Non-pigmented ciliary epithelial cell (primary cell): Measurements from ENCODE around the gene STC2.

Source experiments
- DNase-seq: peaks from one replicate; pipeline ENCODE4 v3.0.0-alpha.2; 2010; ENCODE audit warnings: low read depth

Gene STC2

GRCh38 chr5:173329491-173330337 lies 1.5 kb upstream of the STC2 start:
- DNase-seq, result no peak

- no peak for DNase-seq
These were observed 753 bp upstream of the STC2 start for GRCh38 chr5:173328844-173329490.

GRCh38 chr5:173327084-173327947 lies 898 bp downstream of the STC2 start:
- DNase-seq, result no peak

GRCh38 chr5:173326501-173326960 lies 1.7 kb downstream of the STC2 start:
- DNase-seq, result peak; percentile 71

- DNase-seq, result no peak
These were observed 3.0 kb downstream of the STC2 start for GRCh38 chr5:173325091-173325698.

GRCh38 chr5:173324115-173325001 lies 3.9 kb downstream of the STC2 start:
- DNase-seq, result no peak

- no peak for DNase-seq
These were observed 4.5 kb downstream of the STC2 start for GRCh38 chr5:173323799-173324114.

GRCh38 chr5:173323106-173323798 lies 5.0 kb downstream of the STC2 start:
- DNase-seq, result no peak

- no peak for DNase-seq
These were observed 6.3 kb downstream of the STC2 start for GRCh38 chr5:173321886-173322285.

- no peak for DNase-seq
These were observed 8.0 kb downstream of the STC2 start for GRCh38 chr5:173320259-173320658.

- no peak for DNase-seq
These were observed 8.6 kb downstream of the STC2 start for GRCh38 chr5:173319646-173320045.

GRCh38 chr5:173318881-173319620 lies 9.2 kb downstream of the STC2 start:
- DNase-seq, result no peak

- no peak for DNase-seq
These were observed 9.9 kb downstream of the STC2 start for GRCh38 chr5:173318330-173318729.

- DNase-seq, result no peak
These were observed 10.4 kb downstream of the STC2 start for GRCh38 chr5:173317852-173318251.

GRCh38 chr5:173317091-173317730 lies 11.0 kb downstream of the STC2 start:
- DNase-seq, result no peak

GRCh38 chr5:173316339-173317020 lies 11.7 kb downstream of the STC2 start:
- DNase-seq, result no peak

GRCh38 chr5:173315495-173316338 lies 12.5 kb downstream of the STC2 start:
- peak; percentile 65 for DNase-seq
